ENCODE results near the gene PDZK1IP1.

DNA sequence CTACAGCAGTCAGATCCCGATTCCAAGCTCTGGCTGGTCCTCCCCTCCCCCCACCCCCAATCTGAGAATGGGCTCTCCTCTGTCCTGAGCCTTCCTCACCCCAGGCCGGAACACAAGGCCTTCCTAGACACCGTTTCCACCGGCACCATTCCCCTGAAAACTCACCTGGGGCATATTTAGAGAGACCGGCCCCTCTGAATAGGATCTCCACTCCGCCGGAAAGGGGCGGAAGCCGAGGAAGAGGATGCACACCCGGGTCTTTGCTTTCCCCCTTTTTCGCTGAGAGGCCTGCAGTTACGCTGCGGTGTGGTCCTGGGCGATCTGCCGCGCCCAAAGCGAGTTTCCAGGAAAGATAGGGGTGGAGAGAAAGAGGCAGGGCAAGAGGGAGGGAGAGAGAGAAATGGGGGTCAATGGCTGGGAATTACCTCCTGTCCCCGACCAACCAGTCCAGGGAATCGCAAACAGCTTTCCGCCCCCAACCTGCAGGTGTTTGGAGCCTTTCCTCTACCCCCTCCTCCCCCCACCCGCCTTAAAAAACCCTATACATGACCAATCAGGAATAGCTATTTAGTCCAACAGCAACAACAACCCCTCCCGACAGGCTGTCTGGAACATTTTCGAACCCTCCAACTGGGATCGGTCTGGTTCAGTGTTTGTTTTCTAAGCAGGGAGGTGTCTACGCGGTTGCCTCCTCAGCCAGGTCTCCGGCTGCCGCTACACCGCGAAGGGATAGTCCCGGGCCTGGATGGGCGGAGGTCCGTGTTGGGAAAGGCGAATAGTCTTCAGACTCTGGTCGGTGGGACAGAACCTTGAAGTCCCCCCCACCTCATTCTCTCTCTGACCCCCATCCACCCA lies 39.4 kb upstream of the PDZK1IP1 start:
- TF ChIP-seq EZH2 (IDR thresholded peaks at IDR 0.05; ENCODE audit: insufficient read depth, poor library complexity, severe bottlenecking) (no peak), EZH2phosphoT487 (IDR thresholded peaks at IDR 0.05; ENCODE audit: insufficient read depth, low read depth) (no peak)

All from GM23248 (cell line).